ENCODE measurements around the gene ZC3H10. TPM values are rescaled to one million over a fixed set of nuclear protein-coding genes. Genes with fewer than 3 reads are reported as not detected.

The ZC3H10 gene
- total RNA-seq, 3 donors from 2014 or later = 3.6 to 4.8 (median 4.7) TPM

GRCh38 chr12:56137853-56138571 lies 19.9 kb downstream of the ZC3H10 start:
- no peak for DNase-seq (ENCODE audit: low spot score in 2 of 2)
- H3K9me3 ChIP-seq = no peaks in the 10 kb centered on the region
- H3K27me3 ChIP-seq = no peaks in the 10 kb centered on the region
- intact Hi-C loops (cut with DNase I; ENCODE audit: low total_unique reads) = no loop called here
- no peak overlapping the region for H3K4me3 ChIP-seq
- TF ChIP-seq POLR2A (IDR thresholded peaks at IDR 0.05) (no peak), CTCF (IDR thresholded peaks at IDR 0.05) (no peak), POLR2AphosphoS5 (IDR thresholded peaks at IDR 0.05) (no peak)
- no peak overlapping the region for H3K27ac ChIP-seq
- no peaks in the 10 kb centered on the region for H3K36me3 ChIP-seq
- H3K4me1 ChIP-seq = no peaks in the 10 kb centered on the region

GRCh38 chr12:56141946-56142784 lies 24.1 kb downstream of the ZC3H10 start:
- no peak for DNase-seq (ENCODE audit: low spot score in 2 of 2)
- H3K36me3 ChIP-seq = peaks cover 9% of the 10 kb centered on the region
- TF ChIP-seq CTCF (IDR thresholded peaks at IDR 0.05) (no peak), POLR2AphosphoS5 (IDR thresholded peaks at IDR 0.05) (no peak), POLR2A (IDR thresholded peaks at IDR 0.05) (no peak)
- no peak overlapping the region for H3K4me3 ChIP-seq
- intact Hi-C loops (cut with DNase I; ENCODE audit: low total_unique reads) = no loop called here
- H3K4me1 ChIP-seq = no peaks in the 10 kb centered on the region
- H3K27ac ChIP-seq = peak overlapping the region in 1 of 2 donors; percentile 45
- no peaks in the 10 kb centered on the region for H3K27me3 ChIP-seq
- H3K9me3 ChIP-seq = no peaks in the 10 kb centered on the region

GRCh38 chr12:56143217-56143616 lies 25.2 kb downstream of the ZC3H10 start:
- intact Hi-C loops (cut with DNase I; ENCODE audit: low total_unique reads) = no loop called here
- TF ChIP-seq POLR2AphosphoS5 (IDR thresholded peaks at IDR 0.05) (no peak), CTCF (IDR thresholded peaks at IDR 0.05) (no peak), POLR2A (IDR thresholded peaks at IDR 0.05) (no peak)
- Histone ChIP-seq H3K27me3 (no peaks in the 10 kb centered on the region), H3K9me3 (no peaks in the 10 kb centered on the region), H3K4me1 (no peaks in the 10 kb centered on the region), H3K36me3 (peaks cover 9% of the 10 kb centered on the region), H3K27ac (peak overlapping the region; percentile 45 to 72), H3K4me3 (no peak overlapping the region)
- no peak for DNase-seq (ENCODE audit: low spot score in 2 of 2)

- intact Hi-C loops (cut with DNase I; ENCODE audit: low total_unique reads) = no loop called here
- DNase-seq (ENCODE audit: low spot score in 2 of 2) = no peak
- TF ChIP-seq POLR2AphosphoS5 (IDR thresholded peaks at IDR 0.05) (peak in 1 of 3 donors; percentile 47), CTCF (IDR thresholded peaks at IDR 0.05) (no peak)
Observed at GRCh38 chr12:56143870-56144269, 25.8 kb downstream of the ZC3H10 start.

GRCh38 chr12:56145217-56145616 lies 27.2 kb downstream of the ZC3H10 start:
- no peak for DNase-seq (ENCODE audit: low spot score in 2 of 2)
- no peak overlapping the region for H3K4me3 ChIP-seq
- no peaks in the 10 kb centered on the region for H3K27me3 ChIP-seq
- H3K36me3 ChIP-seq = peaks cover 9% of the 10 kb centered on the region
- intact Hi-C loops (cut with DNase I; ENCODE audit: low total_unique reads) = no loop called here
- peak overlapping the region in 1 of 2 donors; percentile 14 for H3K27ac ChIP-seq
- no peaks in the 10 kb centered on the region for H3K9me3 ChIP-seq
- H3K4me1 ChIP-seq = no peaks in the 10 kb centered on the region
- TF ChIP-seq POLR2AphosphoS5 (IDR thresholded peaks at IDR 0.05) = no peak
- TF ChIP-seq CTCF (IDR thresholded peaks at IDR 0.05) = no peak
- TF ChIP-seq POLR2A (IDR thresholded peaks at IDR 0.05) = no peak

More at GRCh38 chr12:56143870-56144269, 25.8 kb downstream of the ZC3H10 start:
- Histone ChIP-seq H3K9me3 (no peaks in the 10 kb centered on the region), H3K27ac (peak overlapping the region; percentile 45 to 72), H3K27me3 (no peaks in the 10 kb centered on the region), H3K36me3 (peaks cover 9% of the 10 kb centered on the region), H3K4me3 (no peak overlapping the region), H3K4me1 (no peaks in the 10 kb centered on the region)

All from breast epithelium (tissue), 4 donors.